IPS-11a (cell line): ENCODE results near the gene RGMA.

Experiments used
- H3K4me3 ChIP-seq: one replicate; pipeline ENCODE4 v1.5.1; 2013; ENCODE audit warnings: low read depth, low read length, control low read depth

Gene RGMA

GRCh38 chr15:93088981-93089726 is at the start of gene RGMA:
RGMA (minus strand) TSS chr15:93089211; CDS start chr15:93088932, 279 bp downstream.
- H3K4me3 ChIP-seq = peak within 1 kb of the TSS; percentile 40

- no peak overlapping the region for H3K4me3 ChIP-seq
Measured at GRCh38 chr15:93136606-93137005, 47.6 kb upstream of the RGMA start.

DNA sequence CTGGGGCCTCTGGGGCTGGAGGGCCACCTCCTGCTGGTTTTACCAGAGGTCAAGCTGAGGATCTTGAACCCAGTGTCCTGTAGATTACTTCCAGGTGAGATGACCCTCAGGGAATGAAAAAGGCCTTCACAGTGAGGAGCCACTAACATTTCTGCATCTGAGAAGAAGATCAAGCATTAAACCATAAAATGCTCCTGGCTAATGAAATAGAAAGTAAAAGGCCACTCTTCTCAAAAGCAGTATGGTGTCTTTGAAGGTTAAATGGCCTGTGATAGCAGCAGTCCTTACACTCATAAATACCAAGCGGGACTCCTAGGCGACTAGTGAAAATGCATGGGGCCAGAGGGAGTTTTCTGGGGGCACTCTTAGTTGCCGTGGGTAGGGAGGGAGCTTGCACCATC is 47.0 kb upstream of the RGMA start:
- H3K4me3 ChIP-seq = no peak overlapping the region

DNA sequence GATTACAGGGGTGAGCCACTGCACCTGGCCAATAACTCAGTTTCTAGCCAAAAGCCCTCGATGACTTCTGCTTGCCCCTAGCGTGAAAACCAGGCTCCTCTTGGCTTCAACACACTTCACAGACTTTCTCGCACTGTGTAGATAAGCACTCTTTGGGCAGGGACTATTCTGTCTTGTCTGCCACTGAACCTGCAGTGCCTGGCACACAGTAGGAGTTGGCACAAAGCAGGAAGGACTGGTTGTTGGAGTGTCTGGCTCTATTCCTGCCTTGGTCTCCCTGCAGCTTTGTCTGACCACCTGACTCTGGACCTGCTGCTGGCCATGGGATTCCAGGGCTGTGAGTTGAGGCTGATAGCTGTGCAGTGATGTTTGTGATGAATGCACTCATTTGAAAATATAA is 46.4 kb upstream of the RGMA start:
- no peak overlapping the region for H3K4me3 ChIP-seq

DNA sequence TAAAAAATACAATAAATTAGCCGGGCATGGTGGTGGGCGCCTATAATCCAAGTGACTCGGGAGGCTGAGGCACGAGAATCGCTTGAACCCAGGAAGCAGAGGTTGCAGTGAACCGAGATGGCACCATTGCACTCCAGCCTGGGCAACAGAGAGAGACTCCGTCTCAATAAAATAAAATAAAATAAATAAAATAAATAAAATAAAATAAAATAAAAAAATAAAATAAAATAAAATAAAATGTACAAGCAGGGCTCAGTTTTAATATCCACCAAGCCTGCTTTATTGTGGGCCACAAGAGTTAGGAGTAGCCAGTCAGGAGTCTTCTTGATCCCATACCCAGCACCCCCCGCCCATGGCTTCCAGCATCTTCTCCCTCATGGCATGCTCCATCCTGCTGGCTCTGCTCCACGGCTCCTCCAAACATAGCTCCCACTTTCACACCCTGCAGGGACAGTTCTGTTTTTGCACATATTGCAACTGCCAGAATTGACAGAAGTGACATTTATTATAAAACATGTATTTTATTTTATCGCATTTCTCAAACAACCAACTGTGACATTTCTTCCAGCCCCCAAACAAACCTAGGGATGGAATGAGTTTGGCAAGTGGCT is 42.6 kb upstream of the RGMA start:
- no peak overlapping the region for H3K4me3 ChIP-seq

DNA sequence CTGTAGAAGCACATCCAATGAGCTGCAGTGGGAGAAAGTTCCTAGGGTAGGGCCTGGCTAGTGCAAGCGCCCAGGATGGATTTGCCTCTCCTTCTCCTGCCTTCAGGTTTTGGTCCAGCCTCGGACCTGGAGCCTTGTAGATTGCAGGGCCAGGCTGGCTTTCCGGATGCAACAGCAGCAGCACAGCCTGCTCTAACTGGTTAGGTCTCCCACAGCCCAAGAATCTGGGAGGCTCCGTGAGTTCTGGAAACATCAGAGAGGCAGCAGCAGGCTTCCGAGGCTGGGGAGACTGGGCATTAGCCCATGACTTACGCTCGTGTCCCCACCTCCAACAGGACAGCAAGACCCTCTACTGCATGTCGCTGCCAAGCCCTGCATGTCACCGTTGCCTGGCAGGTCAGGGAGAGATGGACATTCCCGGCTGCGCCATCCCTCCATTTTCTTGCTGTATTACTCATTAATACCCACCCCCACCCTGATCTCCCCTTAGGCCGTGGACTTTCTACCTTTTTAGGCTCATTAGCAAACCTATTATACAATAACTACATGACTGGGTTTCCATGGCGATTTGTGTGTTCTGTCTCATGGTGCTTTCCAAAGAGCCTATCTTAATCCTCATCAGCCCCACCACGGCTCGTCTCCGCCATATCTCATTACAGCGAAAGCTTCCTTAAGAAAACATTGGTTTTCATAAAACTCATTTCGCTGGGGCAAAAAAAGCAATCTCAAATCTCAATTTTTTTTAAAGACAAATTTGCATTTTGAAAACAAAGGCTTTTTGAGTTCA is 40.9 kb upstream of the RGMA start:
- no peak overlapping the region for H3K4me3 ChIP-seq

- no peak overlapping the region for H3K4me3 ChIP-seq
Measured at GRCh38 chr15:93127286-93127685, 38.3 kb upstream of the RGMA start.

DNA sequence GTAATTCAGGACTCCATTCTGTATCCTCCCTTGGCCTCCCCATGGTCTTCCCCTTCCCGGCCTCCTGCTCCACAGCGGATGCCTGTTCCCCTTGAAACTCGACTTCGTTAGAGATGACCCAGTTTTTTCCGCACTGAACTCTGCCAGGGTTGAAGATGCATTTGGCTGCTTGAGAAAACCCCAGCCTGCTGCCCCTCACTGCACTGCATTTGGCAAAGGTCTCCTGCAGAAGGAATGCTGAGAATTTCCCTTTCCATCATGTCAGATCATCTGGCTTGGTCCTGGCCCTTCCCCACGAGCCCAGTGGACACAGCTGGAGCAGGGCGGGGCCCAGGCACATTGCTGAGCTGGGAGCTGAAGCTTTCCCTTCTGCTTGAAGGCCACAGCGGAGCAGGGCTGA is 37.6 kb upstream of the RGMA start:
- H3K4me3 ChIP-seq = no peak overlapping the region

DNA sequence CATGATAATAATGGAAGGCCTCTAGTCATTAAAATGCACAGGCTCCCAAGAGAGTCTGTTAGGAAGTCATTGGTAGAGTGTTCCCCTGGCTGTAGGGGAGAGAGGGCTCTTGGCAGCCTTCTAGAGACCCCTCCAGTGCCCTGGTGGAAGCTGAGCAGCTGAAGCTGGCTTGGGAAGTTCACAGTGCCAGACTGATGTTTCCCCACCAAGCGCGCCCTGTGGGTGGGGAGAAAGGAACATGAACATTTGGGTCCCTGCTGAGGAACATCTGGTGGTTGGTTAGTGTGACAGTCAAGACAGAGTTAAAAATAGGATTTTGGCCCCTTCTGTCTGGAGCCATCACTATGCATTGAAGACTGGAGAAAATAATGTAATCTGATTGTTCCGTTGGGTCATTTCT is 37.1 kb upstream of the RGMA start:
- no peak overlapping the region for H3K4me3 ChIP-seq

DNA sequence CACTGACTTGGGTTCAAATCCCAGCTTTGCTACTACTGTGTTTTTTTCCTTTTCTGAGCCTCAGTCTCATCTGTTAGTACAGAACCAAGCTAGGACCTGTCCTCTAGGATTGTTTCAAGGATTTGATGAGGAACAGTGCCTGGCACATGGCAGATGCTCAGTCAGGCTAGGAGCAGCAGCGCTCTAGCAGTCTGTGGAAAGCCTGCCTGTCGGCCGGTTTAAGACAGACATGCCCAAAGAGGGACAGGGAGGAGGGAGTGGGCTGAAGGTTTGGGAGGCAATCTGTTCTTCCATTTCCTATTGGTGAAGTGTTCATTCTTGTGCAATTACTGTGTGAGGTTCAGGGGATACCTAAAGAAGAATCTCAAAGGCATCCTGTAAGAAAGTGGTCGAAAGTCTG is 35.1 kb upstream of the RGMA start:
- no peak overlapping the region for H3K4me3 ChIP-seq

DNA sequence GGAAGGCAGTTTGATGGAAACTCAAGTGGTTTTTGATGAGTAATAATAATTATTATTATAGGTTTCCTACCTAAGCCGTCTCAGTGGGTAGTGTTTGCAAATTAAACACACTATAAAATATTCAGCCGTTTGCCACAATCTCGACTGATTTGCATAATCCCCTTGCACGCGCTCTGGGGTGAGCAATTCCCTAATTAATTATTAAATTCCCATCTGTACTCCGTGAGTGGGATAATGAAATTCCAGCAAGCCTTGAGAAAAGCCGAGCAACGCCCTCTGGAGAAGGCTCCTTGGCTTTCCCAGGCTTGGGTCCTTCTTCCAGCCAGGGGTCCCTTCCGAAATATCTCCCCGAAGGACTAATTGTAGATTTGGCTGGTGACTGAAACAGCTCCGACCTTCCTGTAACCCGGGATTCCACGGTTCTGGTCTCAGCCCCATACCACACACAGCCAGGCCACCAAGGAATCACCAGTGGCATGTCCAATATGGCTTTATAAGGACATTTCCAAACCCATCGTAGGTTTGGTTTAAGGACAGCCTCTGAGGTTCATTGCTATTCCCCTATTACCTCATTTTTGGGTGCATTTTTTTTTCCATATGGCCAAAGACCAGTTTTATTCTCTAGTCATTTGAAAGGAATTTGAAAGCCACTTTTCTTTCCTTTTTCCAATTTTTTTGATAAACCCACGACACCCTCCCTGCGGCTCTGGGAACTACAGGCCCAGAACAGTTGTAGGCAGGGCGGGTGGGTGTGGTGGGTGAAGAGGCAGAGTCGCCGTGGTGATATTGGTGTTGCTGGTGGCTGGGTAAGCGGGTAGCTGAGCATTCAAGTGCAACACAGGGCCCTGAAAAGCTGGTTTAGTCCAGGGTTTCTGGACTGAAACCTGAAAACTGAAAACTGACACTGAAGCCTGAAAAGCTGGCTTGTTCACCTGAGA is 33.2 kb upstream of the RGMA start:
- no peak overlapping the region for H3K4me3 ChIP-seq

DNA sequence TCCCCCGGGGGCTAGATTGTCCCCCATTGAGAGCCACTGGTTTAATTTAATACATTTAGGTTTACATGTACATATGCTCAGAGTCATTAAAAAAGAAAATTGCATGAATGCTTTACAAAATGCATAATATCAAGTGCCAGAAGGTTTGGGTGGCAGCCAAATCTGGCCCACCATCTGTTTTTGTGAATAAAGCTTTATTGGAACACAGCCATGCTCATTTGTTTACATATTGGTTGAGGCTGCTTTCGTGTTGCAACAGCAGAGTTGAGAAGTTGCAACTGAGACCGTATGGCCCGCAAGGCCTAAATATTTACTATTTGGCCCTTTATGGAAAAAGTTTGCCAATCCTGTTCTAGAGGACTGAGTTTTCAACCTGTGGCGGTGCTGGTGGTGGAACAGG is 32.1 kb upstream of the RGMA start:
- H3K4me3 ChIP-seq = no peak overlapping the region

GRCh38 chr15:93118904-93119303 is 29.9 kb upstream of the RGMA start:
- H3K4me3 ChIP-seq = no peak overlapping the region

- H3K4me3 ChIP-seq = no peak overlapping the region
Measured at GRCh38 chr15:93111451-93111850, 22.4 kb upstream of the RGMA start.

GRCh38 chr15:93110502-93111040 is 21.6 kb upstream of the RGMA start:
- no peak overlapping the region for H3K4me3 ChIP-seq

- no peak overlapping the region for H3K4me3 ChIP-seq
Measured at GRCh38 chr15:93109336-93110102, 20.5 kb upstream of the RGMA start.

- no peak overlapping the region for H3K4me3 ChIP-seq
Measured at GRCh38 chr15:93107646-93108045, 18.6 kb upstream of the RGMA start.

- no peak overlapping the region for H3K4me3 ChIP-seq
Measured at GRCh38 chr15:93105485-93105884, 16.5 kb upstream of the RGMA start.

- no peak overlapping the region for H3K4me3 ChIP-seq
Measured at GRCh38 chr15:93103823-93104222, 14.8 kb upstream of the RGMA start.

GRCh38 chr15:93102211-93102610 is 13.2 kb upstream of the RGMA start:
- no peak overlapping the region for H3K4me3 ChIP-seq
